GM13976 (cell line): Measurements from ENCODE around the gene BTBD9.

Experiments
- DNase-seq: peaks from one replicate; pipeline ENCODE4 v3.0.0; 2012; ENCODE audit warnings: low spot score
- in situ Hi-C: fragments of 300-500 bp; cut with MboI; formaldehyde crosslinking; loops from one replicate; pipeline ENCODE4 v1.12.0; 2022; ENCODE audit warnings: low sequenced_read_pairs, mixed read lengths, inconsistent platforms; ENCODE audit not compliant: unreplicated experiment
- TF ChIP-seq, protein P1 (sequence below): IDR thresholded peaks from 2 replicates; pipeline ENCODE4 v1.5.1; 2012; ENCODE audit warnings: borderline replicate concordance, mild to moderate bottlenecking; ENCODE audit not compliant: insufficient read depth; ENCODE audit errors: extremely low read depth, missing control alignments, control extremely low read depth

The BTBD9 gene

DNA sequence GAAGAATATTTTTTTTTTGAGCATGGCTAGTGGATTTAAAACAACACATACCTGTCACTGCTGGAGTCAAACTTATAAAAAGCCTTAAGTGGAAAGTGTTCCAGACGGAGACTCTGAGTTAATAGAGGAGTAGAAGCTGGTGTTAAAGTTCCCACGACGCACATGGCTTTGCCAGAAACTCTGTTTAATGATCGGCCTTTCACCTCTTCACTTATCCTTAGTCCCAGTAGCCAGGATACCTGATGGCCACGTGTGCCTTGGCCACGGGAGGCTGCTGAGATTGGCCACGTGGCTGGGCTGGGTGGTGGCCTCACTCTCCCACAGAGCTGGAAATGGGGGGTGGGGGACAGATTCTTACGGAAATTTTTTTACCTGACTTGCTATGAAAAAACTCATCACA is 487.1 kb downstream of the BTBD9 start:
- in situ Hi-C loops, result no loop called here
- no peak for DNase-seq
- TF ChIP-seq, protein P1, sequence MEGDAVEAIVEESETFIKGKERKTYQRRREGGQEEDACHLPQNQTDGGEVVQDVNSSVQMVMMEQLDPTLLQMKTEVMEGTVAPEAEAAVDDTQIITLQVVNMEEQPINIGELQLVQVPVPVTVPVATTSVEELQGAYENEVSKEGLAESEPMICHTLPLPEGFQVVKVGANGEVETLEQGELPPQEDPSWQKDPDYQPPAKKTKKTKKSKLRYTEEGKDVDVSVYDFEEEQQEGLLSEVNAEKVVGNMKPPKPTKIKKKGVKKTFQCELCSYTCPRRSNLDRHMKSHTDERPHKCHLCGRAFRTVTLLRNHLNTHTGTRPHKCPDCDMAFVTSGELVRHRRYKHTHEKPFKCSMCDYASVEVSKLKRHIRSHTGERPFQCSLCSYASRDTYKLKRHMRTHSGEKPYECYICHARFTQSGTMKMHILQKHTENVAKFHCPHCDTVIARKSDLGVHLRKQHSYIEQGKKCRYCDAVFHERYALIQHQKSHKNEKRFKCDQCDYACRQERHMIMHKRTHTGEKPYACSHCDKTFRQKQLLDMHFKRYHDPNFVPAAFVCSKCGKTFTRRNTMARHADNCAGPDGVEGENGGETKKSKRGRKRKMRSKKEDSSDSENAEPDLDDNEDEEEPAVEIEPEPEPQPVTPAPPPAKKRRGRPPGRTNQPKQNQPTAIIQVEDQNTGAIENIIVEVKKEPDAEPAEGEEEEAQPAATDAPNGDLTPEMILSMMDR, result no peak

GRCh38 chr6:38151580-38152500 is 487.9 kb downstream of the BTBD9 start:
- TF ChIP-seq, protein P1, result no peak
- no peak for DNase-seq
- in situ Hi-C loops, result no loop called here

DNA sequence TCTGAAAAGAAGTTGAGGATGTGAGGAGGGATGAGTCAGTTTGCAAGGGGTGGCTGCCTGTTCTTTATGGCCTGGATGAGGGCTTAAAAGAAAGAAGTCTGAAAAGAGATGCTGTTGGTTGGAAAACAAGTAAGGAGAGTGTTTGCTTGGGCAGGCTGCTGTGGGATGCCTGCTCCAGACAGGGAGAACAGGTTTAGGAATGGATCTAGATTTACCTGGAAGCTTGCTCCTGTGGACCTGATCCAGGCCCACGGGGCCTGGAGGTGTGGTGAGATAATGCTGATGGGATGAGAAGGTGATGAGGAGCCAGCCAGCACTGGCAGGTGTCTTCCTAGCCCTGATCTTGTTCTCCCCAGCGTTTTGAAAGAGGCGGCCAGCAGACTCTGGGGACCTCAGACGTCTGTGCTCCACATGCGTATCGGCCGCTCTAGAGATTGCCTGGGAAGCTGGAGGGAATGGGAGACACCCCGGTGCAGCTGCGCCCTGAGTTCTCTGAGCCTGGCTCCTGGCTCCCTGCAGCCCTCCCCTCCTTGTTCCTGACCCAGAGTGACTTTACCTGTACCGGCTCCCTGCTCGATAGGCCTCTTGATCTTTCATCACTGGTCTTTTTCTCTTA is 488.9 kb downstream of the BTBD9 start:
- DNase-seq, result no peak
- in situ Hi-C loops, result no loop called here
- TF ChIP-seq, protein P1, result no peak

- in situ Hi-C loops, result no loop called here
- TF ChIP-seq, protein P1, result no peak
- DNase-seq, result no peak
These were observed 489.7 kb downstream of the BTBD9 start for GRCh38 chr6:38150021-38150420.

DNA sequence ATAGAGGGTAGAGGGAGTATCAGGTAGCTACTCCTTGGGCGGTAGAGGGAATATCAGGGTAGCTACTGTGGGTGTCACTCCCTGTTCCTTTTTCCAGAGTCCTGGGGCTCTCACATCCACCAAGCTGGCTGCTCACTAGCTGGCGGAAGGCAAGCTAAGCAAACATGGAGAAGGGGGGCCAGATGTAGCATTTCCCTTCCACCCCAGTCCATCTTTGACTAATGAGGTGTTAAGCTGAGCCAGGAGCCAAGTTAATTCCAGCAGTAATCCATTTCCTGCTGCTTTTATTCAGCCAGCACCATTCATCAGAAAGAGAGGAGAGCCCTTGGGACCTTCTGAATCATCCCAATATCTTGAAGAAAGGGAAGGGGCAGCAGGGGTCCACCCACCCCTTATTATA is 490.2 kb downstream of the BTBD9 start:
- TF ChIP-seq, protein P1, result no peak
- no peak for DNase-seq
- in situ Hi-C loops, result no loop called here

GRCh38 chr6:38148606-38149005 is 491.1 kb downstream of the BTBD9 start:
- TF ChIP-seq, protein P1, result no peak
- in situ Hi-C loops, result no loop called here
- DNase-seq, result no peak

- in situ Hi-C loops, result no loop called here
- DNase-seq, result no peak
- TF ChIP-seq, protein P1, result no peak
These were observed 493.0 kb downstream of the BTBD9 start for GRCh38 chr6:38146734-38147027.
